H54 (cell line): ENCODE results near the gene P3H3.
"Not testable (repeated sequence)": the region's sequence is repeated elsewhere in the genome, so short reads cannot be mapped to it uniquely, and the experiment has no call there.

Experiments used
- DNase-seq: peaks from one replicate; pipeline ENCODE4 v3.0.0; 2011; ENCODE audit warnings: low spot score, mixed read lengths; ENCODE audit not compliant: insufficient read length
- FAIRE-seq: peaks from 3 replicates; lab custom pipeline; 2011; peaks lifted over from hg19 to GRCh38; lab: Jason Lieb, UNC
- POLR2A ChIP-seq: IDR thresholded peaks from 2 replicates; pipeline ENCODE4 v1.6.1; 2011; ENCODE audit warnings: low read depth, mild to moderate bottlenecking, low read length

Gene P3H3

GRCh38 chr12:6851153-6851920 lies 23.1 kb downstream of the P3H3 start, which contains the start of gene CDCA3:
Gene CDCA3 (minus strand): TSS chr12:6851286. CDS start chr12:6850952, 334 bp downstream.
- FAIRE-seq = peak; percentile 55
- TF ChIP-seq POLR2A = peak; percentile 87

GRCh38 chr12:6851921-6852650 lies 23.9 kb downstream of the P3H3 start, which contains the start of gene USP5:
Gene USP5 (plus strand): TSS chr12:6852150. CDS start chr12:6852180, 30 bp downstream.
- DNase-seq (peak; percentile 94), FAIRE-seq (peak; percentile 15)
- TF ChIP-seq POLR2A = peak; percentile 72

More at GRCh38 chr12:6851153-6851920, 23.1 kb downstream of the P3H3 start, which contains the start of gene CDCA3:
- peak; percentile 98 for DNase-seq

GRCh38 chr12:6852651-6853354 lies 24.6 kb downstream of the P3H3 start:
- FAIRE-seq (no peak), DNase-seq (peak; percentile 58)
- peak; percentile 12; the same call in 1 of the 2 replicates for TF ChIP-seq POLR2A

- TF ChIP-seq POLR2A = no peak
- no peak for FAIRE-seq
These were observed 25.4 kb downstream of the P3H3 start for GRCh38 chr12:6853626-6854025.

GRCh38 chr12:6854036-6854435 lies 25.8 kb downstream of the P3H3 start:
- DNase-seq (no peak), FAIRE-seq (no peak)

More at GRCh38 chr12:6853626-6854025, 25.4 kb downstream of the P3H3 start:
- no peak for DNase-seq

GRCh38 chr12:6855322-6855721 lies 27.1 kb downstream of the P3H3 start:
- DNase-seq (no peak), FAIRE-seq (no peak)
- no peak for TF ChIP-seq POLR2A

More at GRCh38 chr12:6854036-6854435, 25.8 kb downstream of the P3H3 start:
- no peak for TF ChIP-seq POLR2A

GRCh38 chr12:6858799-6859198 lies 30.6 kb downstream of the P3H3 start:
- FAIRE-seq (no peak), DNase-seq (no peak)
- TF ChIP-seq POLR2A = no peak

- no peak for TF ChIP-seq POLR2A
- FAIRE-seq (no peak), DNase-seq (no peak)
These were observed 31.9 kb downstream of the P3H3 start for GRCh38 chr12:6860116-6860515.

GRCh38 chr12:6860942-6861341 lies 32.7 kb downstream of the P3H3 start:
- TF ChIP-seq POLR2A = no peak
- FAIRE-seq = no peak
- DNase-seq = no peak

GRCh38 chr12:6861391-6861790 lies 33.2 kb downstream of the P3H3 start:
- DNase-seq (no peak), FAIRE-seq (no peak)
- no peak for TF ChIP-seq POLR2A

GRCh38 chr12:6863033-6863432 lies 34.8 kb downstream of the P3H3 start:
- FAIRE-seq = no peak
- no peak for DNase-seq
- TF ChIP-seq POLR2A = no peak

- DNase-seq (no peak), FAIRE-seq (no peak)
- TF ChIP-seq POLR2A = no peak
These were observed 35.5 kb downstream of the P3H3 start for GRCh38 chr12:6863586-6864321.

GRCh38 chr12:6865307-6865706 lies 37.1 kb downstream of the P3H3 start:
- DNase-seq, FAIRE-seq: not testable (repeated sequence)
